ENCODE measurements around the gene CCDC57. TPM values are rescaled to one million over a fixed set of nuclear protein-coding genes. Genes with fewer than 3 reads are reported as not detected.

Gene CCDC57
- polyA plus RNA-seq, 1 donor from 2014 or later: 70.9 TPM

- no peaks in the 10 kb centered on the region for H4K20me1 ChIP-seq (ENCODE audit: insufficient read depth)
Measured at GRCh38 chr17:82055023-82055964, 157.3 kb downstream of the CCDC57 start.

More at GRCh38 chr17:82055023-82055964, 157.3 kb downstream of the CCDC57 start:
- Histone ChIP-seq H3K79me2 (replicated peaks; ENCODE audit: insufficient read depth, low read length) (peaks cover 10% of the 10 kb centered on the region), H3K9me2 (ENCODE audit: insufficient read depth, low read length) (no peaks in the 10 kb centered on the region), H3F3A (ENCODE audit: insufficient read depth, low read length, poor library complexity, severe bottlenecking) (no peaks in the 10 kb centered on the region), H3K36me3 (ENCODE audit: insufficient read depth, low read length) (no peaks in the 10 kb centered on the region), H3K9me3 (ENCODE audit: low read length) (no peaks in the 10 kb centered on the region), H3K9ac (ENCODE audit: low read length) (no peak overlapping the region), H3K27me3 (ENCODE audit: insufficient read depth, low read depth, low read length) (no peaks in the 10 kb centered on the region), H2AFZ (ENCODE audit: low read depth, low read length) (no peak overlapping the region), H3K27ac (ENCODE audit: low read length) (no peak overlapping the region), H3K4me2 (ENCODE audit: low read length) (no peak overlapping the region), H3K4me3 (ENCODE audit: low read length) (no peak overlapping the region)
- TF ChIP-seq RAD21 (conservative IDR thresholded peaks at IDR 0.05): no peak
- TF ChIP-seq POLR2AphosphoS5 (IDR thresholded peaks at IDR 0.05): no peak
- no peak for TF ChIP-seq REST (IDR thresholded peaks at IDR 0.05; ENCODE audit: borderline replicate concordance)
- no peak for TF ChIP-seq MXI1 (conservative IDR thresholded peaks at IDR 0.05; ENCODE audit: poor library complexity, severe bottlenecking)
- no peak for TF ChIP-seq SMC3 (conservative IDR thresholded peaks at IDR 0.05; ENCODE audit: poor library complexity)
- TF ChIP-seq EZH2 (IDR thresholded peaks at IDR 0.05; ENCODE audit: borderline replicate concordance, insufficient read depth, low read length, poor library complexity, severe bottlenecking): no peak
- TF ChIP-seq EP300 (conservative IDR thresholded peaks at IDR 0.05; ENCODE audit: poor library complexity, severe bottlenecking): no peak
- no peak for TF ChIP-seq TAF1 (IDR thresholded peaks at IDR 0.05; ENCODE audit: low read depth)
- no peak for TF ChIP-seq CTCF (IDR thresholded peaks at IDR 0.05; ENCODE audit: poor library complexity, severe bottlenecking)

All from neural cell (in vitro differentiated cells).